IPS DF 4.7 (cell line): Measurements from ENCODE around the gene DOCK1.

ENCODE experiments used
- DNase-seq: peaks from one replicate; pipeline ENCODE4 v3.0.0-alpha.2; 2013; ENCODE audit warnings: low spot score; ENCODE audit errors: extremely low read depth

The DOCK1 gene

GRCh38 chr10:127034790-127035189 is 129.6 kb downstream of the DOCK1 start:
- DNase-seq, result no peak

DNA sequence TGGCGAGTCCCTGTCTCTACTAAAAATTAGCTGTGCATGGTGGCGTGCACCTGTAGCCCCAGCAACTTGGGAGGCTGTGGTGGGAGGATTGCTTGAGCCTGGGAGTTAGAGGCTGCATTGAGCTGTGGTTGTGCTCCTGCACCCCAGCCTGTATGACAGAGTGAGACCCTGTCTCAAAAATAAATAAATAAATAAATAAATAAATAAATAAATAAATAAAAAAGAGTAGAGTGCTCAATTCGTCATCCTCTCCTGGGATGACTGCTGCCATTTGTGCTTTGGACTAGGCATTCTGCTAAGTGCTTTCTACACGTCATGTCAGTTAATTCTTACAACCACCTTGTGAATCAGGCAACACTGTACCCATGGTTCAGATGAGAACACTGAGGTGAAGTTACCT is 130.6 kb downstream of the DOCK1 start:
- no peak for DNase-seq

DNA sequence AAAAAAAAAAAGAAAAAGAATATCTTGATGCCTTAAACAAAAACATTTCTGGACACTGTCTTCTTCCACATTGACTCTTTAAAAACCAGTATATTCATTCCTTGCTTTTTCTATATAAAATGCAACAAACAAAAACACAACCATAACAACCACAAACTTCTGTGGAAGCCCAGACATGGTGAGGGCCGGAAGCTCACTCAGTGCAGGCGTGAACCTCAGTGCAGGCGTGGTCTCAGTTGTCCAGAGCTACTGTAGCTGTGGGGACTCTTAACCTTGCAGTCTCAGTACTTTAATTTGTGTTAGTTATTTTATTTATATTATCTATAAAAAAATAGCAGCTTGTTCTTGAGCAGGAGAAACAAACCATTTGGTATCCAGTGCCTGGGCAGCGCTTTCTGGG is 131.8 kb downstream of the DOCK1 start:
- no peak for DNase-seq

- no peak for DNase-seq
Observed at GRCh38 chr10:127039435-127039834, 134.2 kb downstream of the DOCK1 start.

- DNase-seq, result no peak
Observed at GRCh38 chr10:127040756-127041155, 135.5 kb downstream of the DOCK1 start.

- no peak for DNase-seq
Observed at GRCh38 chr10:127041552-127041951, 136.3 kb downstream of the DOCK1 start.

GRCh38 chr10:127043301-127043700 is 138.1 kb downstream of the DOCK1 start:
- no peak for DNase-seq

DNA sequence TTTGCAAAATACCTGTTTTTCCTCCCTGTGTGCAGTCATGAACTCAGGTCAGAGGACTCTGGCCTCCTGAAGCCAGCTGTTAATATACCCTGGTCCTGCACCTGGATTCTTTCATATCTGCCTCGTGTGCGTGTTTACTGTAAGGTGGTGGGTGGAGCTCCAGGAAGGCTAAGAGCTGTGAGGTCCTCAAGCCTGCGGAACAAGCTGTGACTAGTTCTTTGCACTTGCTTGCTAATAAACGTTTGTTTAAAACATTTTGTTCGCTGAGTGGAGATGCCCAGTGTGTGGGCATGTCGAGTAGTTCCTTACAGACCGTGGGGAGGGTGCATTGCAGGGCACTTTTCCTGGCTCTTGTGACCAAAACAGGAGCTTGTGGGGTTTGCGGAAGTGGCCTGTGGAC is 139.0 kb downstream of the DOCK1 start:
- DNase-seq, result no peak

DNA sequence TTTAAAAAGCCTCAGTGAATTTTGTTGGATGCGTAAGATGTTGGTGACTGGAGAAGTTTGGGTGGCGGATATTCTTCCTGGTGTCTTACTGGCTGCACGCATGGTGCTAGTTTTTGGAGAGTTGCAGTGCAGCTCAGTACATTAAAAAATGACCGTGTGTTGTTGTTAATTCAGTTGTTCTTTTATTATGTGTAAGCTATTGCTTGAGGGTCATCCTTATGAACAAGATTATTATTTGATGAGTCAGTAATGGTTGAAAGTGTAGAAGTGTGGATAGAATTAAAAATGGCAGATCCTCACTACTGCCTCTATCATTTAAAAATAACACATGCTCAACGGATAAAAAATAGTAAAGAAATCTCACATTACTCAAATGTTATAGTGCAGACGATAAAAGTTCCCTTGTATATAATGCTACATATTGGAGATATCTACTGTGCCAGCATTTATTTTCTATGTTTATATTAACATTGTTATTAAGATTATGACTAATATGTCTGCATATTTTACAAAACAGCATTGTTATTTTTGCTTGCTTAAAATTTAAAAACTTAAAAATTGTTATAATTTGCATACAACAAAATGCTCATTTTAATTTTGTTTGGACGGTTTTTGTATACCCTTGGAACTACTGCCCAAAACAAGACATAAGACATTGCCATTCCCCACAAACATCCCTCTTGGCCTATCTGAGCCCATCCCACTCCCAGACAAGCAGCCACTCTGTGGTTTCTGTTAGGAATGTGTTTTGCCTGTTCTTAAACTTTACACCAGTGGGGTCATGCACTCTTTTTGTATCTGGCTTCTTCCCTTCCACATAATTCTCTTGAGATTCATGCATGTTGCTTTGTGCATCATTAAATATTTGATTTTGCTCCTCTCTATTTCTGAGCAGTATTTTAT is 142.0 kb downstream of the DOCK1 start:
- no peak for DNase-seq

DNA sequence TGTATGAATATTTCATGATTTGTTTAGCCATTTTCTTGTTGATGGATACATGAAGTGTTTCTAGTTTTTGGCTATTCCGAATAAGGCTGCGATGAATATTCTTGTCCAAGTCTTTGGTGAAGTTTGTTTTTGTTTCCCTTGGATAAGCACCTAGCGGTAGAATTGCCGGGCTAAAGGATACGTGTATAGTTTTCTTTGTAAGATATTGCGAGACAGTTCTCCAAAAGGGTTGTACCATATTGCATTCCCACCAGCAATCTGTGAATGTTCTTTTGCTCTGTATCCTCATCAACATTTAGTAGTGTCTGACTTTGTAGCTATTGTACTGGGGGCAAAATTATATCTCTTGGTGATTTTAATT is 142.6 kb downstream of the DOCK1 start:
- no peak for DNase-seq

DNA sequence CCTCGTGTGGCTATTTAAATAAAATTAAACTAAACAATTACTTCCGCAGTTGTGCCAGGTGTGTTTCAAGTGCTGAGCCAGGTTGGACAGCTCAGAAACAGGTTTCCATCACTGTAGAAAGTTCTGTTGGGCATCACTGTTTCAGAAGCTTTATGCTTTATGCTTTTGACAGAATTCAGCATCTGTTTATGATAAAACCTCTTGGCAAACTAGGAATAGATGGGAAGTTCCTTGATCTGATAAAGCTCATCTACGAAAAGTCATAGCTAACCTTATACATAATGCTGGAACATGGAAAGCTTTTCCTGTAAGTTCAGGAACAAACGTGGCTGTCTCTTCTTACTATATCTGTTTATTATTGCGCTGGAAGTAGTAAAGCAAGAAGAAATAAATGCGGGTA is 143.4 kb downstream of the DOCK1 start:
- no peak for DNase-seq

DNA sequence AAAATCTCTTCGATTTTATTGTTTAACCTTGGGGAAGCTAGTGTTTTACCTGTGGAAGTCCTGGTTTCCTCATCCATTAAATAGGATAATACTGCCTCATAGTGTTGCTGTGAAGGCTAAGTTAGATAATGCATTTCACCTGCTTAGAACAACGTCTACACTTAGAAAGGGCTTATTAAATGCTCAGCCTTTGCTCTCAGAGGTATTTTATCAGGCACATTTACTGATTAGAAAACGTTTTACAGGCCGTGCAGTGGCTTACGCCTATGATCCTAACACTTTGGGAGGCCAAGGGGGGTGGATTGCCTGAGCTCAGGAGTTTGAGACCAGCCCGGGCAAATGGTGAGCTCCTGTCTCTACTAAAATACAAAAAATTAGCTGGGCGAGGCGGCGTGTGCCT is 146.8 kb downstream of the DOCK1 start:
- DNase-seq, result no peak

DNA sequence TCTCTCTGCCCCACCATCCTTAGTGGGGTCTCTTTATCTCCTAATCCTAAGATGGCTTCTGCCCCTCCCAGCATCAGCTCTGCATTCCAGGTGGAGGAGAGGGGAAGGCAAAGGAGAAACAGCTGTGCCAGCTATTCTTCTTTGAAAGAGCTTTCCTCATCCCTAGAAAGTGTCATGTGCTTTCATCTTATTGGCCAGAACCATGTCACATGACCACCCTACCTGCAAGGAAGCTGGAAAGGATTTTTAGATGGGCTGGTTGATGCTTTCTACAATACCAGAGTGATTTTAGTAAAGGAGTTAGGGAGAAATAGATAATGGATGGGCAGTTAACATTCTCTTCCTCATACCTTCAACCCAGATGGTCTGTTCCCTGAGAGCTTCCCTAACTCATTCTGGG is 150.0 kb downstream of the DOCK1 start:
- DNase-seq, result no peak

GRCh38 chr10:127059314-127059713 is 154.1 kb downstream of the DOCK1 start:
- no peak for DNase-seq

- no peak for DNase-seq
Observed at GRCh38 chr10:127063762-127064161, 158.5 kb downstream of the DOCK1 start.

GRCh38 chr10:127064474-127064873 is 159.2 kb downstream of the DOCK1 start:
- DNase-seq, result no peak

DNA sequence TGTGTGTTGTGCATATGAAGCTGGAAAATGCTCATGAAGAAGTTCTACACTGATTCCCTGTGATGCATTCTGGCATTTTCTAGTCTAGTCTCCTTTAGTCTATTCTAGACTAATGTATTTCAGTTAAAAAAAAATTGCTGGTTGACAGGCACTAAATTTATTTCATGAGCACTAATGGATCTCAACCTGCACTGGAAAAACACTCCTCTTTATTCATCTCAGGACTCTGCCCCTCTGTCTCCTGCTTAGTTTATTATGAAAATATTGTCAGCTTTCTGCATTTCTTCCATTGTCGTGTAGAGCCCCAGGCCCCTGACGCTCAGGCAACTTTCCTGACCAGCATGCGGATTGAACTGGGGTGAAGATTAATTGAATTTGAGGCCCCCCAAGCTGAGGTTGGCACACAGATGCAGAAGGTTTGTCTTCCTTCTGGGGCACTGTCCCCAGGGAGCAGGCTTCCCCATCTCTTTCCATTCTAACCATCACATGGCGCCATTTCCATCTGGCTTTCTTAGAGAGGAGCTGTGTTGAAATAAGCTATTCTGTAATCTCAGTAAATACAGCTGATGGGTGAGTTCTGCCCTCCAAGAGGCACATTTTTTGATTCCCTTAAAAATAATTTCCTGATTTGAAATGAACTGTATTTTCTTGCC is 162.4 kb downstream of the DOCK1 start:
- DNase-seq, result no peak

DNA sequence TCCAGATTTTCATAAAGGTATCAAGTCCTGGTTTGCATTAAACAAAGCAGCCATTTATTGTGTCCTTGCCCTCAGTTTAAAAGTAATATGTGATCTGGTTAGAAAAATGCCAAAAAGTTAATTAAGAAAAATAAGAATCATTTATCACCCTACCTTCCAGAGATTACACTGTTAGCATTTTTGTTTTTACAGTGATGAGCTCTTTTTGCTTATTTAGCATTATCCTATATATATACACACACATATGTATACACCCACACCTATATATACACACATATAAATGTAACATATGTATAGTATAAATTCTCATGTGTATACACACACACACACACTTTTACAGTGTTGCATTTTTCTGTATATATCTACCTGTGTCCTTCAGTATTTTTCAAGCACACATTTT is 163.3 kb downstream of the DOCK1 start:
- DNase-seq, result no peak

DNA sequence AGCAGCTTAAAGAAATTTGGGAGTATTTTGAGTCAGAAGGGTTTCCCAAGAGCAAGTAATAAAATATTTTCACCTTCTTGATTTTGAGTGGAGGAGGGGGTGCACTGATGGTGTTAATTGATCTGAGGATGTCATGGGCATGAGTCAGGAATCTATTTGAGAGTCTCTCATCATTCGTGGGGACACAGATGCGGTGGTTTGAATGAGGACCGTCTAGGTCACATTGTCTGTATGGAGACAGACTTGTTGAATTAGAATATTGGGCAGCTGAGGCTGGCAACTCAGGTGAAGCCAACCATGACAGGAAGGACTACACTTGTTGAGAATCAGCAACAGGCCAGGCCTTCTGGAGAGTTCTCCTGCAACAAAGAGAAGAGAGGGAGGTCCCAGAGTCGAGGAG is 164.2 kb downstream of the DOCK1 start:
- DNase-seq, result no peak

GRCh38 chr10:127071126-127071525 is 165.9 kb downstream of the DOCK1 start:
- no peak for DNase-seq

DNA sequence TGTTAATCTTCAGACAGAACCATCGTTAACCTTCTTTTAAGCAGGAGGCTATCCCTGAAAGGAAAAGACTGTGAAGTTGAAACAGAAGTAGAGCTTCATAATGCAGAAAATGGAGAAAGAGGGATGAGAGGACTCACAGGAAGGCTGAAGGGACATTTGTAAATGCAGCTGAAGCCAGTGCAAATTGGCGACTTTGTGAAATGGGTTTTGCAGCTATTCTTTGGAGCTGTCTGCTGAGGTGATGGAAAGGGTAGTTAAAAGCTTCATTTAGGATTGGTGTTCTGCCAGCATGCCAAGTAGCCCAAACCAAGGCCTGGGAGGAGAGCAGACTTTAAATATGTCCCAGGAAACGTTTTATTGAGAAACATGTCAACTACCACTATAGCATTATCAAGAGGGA is 168.4 kb downstream of the DOCK1 start:
- DNase-seq, result no peak

GRCh38 chr10:127079392-127079791 is 174.2 kb downstream of the DOCK1 start:
- no peak for DNase-seq

- no peak for DNase-seq
Observed at GRCh38 chr10:127080317-127080716, 175.1 kb downstream of the DOCK1 start.
